Activated effector memory CD4-positive, alpha-beta T cell treated with Interleukin-2 at 50 U/mL for 16 hours (primary cell): Measurements from ENCODE around the gene NGEF.
A peak's percentile ranks its signal among the peaks of the same experiment; 100 is the strongest.
"Not testable (repeated sequence)": the region's sequence is repeated elsewhere in the genome, so short reads cannot be mapped to it uniquely, and the experiment has no call there.

Source experiments
- DNase-seq: peaks from one replicate; pipeline ENCODE4 v3.0.0-alpha.2; 2020

Gene NGEF, protein sequence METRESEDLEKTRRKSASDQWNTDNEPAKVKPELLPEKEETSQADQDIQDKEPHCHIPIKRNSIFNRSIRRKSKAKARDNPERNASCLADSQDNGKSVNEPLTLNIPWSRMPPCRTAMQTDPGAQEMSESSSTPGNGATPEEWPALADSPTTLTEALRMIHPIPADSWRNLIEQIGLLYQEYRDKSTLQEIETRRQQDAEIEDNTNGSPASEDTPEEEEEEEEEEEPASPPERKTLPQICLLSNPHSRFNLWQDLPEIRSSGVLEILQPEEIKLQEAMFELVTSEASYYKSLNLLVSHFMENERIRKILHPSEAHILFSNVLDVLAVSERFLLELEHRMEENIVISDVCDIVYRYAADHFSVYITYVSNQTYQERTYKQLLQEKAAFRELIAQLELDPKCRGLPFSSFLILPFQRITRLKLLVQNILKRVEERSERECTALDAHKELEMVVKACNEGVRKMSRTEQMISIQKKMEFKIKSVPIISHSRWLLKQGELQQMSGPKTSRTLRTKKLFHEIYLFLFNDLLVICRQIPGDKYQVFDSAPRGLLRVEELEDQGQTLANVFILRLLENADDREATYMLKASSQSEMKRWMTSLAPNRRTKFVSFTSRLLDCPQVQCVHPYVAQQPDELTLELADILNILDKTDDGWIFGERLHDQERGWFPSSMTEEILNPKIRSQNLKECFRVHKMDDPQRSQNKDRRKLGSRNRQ

DNA sequence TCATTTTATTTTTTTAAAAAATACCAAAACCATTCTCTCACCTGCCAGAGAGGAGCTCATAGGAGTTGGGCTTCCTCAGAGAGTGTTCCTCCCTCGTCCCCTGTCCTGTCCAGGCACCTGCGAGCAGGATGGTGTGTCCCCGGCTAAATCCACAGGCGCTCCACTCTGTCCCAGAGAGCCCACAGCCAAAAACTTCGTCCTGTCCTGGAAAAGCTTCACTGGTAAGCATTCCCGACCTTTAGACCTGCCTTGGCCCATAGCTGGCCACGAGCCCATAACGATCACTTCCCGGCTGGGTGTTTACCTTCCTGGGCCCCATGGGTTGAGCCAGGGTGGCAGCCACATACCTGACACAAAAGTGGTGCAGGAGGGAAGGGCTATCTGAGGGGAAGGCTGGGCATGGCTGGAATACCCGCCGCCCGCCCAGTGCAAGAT is at the start of gene NGEF:
Gene NGEF, minus strand, starts transcription at position 230 of the 435 bp plus-strand sequence. CDS start 38,366 bp downstream, outside the sequence.
- no peak for DNase-seq

DNA sequence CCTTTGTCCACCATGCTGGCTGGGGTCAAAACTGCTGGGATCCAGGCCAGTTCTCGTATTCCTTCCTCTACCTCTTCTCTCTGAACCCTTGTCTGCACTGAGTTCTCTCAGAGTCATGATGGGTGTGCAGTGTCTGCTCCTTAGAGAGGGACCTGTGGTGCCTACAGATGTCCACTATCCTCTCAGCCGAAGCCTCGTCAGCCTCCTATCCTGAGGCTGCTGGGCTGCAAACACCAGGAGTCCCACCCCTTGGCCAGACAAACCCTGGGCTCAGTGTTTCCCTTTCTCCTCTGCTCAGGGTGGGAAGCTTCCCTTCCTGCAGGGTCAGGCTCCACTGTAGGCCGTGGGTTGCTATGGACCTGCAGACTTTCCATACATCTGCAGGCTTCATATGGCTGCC is 49.4 kb upstream of the NGEF start:
- no peak for DNase-seq

DNA sequence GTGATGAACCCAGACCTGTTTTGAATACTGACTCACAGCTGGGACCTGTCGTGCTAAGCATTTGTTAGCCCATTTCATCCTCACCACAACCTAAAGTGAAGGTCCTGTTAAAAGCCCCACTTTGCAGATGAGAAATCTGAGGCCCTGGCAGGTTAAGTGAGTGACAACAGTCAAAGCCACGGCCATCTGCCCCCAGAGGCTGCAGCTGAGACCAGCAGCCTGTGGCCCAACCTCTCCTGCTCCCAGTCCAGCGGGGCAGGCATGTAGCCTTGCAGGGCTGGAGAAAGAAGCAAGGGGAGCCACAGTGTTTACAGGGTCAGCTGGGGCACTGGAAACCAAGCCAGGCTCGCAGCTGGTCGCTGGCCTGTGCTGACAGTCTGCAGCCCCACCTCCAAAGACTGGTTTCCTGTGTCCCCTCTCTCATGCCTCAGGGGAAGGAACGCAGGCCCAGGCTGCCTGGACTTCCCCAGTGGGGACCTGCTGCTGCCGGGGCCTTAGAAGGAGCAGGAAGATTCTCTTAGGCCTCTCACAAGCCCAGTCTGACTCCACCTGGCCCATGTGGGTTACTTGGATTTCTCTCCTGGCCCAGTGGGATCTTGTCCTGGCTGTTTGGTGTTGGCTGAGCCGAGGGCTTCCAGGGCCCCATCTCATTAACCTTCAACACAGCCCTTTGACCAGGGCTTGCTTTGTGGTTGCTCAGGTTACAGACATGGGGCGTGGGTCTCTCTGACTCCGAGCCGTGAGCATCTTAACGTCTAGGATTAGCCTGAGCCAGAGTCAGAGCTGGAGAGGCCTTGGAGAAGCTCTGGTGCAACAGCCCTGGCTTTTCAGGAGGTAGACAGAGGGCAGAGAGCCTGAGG is 48.8 kb upstream of the NGEF start:
- peak; percentile 28 for DNase-seq

DNA sequence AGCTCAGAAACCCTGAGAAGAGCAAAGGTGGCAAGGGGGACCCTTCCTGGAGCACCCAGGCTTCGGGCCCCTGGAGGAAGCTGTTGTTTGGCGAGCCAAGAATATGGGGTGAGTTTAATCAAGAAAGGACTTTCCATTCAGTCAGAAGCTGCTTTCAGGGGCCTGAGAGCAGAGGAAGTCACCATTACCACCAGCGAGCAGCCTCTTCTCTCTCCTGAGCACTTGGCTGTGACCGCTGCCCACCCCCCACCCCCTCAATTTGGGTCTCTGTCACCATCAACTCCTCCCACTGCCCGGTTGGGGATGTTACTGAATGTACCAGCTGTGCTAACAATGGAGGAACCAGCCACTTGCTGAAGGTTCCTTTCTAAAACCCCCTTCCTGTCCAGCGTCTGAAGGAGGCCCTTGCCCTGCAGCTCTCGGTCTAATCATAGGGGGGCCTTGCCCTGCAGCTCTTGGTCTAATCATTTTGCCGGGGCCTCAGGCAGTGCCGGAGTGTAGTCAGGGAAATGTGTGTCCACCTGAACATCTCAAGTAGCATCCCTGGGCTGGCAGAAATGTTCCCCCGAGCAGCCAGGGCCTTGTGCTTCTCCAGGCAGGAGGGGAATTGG is 48.0 kb upstream of the NGEF start:
- no peak for DNase-seq

DNA sequence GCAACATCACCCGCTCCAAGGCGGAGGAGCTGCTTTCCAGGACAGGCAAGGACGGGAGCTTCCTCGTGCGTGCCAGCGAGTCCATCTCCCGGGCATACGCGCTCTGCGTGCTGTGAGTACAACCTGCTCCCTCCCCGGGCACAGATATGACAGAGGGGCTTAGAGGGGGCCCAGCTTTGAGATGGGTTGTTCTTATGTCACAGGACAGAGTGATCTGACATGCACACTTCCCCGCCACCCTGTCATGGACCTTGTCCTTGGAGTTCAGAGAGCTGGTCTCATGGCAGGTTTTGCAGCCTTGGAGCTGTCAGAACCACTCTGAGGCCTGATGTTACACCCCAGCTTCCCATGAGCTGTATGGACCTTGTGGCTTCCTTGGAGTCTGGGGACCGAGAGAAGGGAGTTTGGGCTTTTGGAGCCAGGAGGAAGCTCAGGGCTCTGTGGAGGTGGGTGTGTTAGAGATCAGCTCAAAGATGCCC is 47.5 kb upstream of the NGEF start:
- DNase-seq = no peak

DNA sequence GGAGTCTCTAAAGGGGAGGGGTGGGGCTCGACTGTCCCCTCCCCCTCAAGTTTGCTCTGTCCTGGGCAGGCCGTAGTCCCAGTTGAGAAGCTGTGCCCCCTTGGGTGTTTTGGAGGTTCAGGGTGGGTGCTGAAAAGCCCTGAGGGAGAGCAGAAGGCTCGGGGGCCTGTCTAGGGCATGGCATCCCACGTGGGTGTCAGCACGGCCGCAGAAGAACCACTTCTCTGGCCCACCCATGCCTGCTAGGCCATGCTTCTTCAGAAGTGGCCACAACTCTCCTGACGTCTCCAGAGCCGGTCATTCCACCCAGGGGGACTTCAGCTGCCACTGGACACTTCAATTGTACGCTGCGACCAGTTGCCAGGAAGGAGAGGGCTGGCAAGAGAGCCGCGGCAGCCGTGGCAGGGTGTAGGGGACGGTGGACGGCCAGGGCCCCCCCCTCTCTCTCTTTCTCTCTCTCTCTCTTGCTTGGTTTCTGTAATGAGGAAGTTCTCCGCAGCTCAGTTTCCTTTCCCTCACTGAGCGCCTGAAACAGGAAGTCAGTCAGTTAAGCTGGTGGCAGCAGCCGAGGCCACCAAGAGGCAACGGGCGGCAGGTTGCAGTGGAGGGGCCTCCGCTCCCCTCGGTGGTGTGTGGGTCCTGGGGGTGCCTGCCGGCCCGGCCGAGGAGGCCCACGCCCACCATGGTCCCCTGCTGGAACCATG is 46.9 kb upstream of the NGEF start, which contains the start of gene INPP5D:
Gene INPP5D, plus strand, starts transcription at position 546 of the 704 bp plus-strand sequence. Its CDS starts 137 bp downstream, at position 683.
- peak; percentile 67 for DNase-seq

DNA sequence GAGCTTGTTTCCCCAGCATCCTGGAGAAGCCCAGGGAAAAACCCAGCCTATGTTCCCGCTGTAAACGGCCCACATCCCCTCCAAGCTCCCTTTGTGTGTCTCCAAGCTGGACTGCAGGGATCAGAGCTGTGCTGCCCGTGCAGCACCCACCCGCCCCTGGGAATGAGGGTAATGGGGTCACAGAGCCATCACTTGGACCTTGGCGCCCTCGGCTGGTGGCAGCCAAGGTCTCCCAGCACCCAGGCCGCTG is 46.4 kb upstream of the NGEF start:
- DNase-seq = no peak

DNA sequence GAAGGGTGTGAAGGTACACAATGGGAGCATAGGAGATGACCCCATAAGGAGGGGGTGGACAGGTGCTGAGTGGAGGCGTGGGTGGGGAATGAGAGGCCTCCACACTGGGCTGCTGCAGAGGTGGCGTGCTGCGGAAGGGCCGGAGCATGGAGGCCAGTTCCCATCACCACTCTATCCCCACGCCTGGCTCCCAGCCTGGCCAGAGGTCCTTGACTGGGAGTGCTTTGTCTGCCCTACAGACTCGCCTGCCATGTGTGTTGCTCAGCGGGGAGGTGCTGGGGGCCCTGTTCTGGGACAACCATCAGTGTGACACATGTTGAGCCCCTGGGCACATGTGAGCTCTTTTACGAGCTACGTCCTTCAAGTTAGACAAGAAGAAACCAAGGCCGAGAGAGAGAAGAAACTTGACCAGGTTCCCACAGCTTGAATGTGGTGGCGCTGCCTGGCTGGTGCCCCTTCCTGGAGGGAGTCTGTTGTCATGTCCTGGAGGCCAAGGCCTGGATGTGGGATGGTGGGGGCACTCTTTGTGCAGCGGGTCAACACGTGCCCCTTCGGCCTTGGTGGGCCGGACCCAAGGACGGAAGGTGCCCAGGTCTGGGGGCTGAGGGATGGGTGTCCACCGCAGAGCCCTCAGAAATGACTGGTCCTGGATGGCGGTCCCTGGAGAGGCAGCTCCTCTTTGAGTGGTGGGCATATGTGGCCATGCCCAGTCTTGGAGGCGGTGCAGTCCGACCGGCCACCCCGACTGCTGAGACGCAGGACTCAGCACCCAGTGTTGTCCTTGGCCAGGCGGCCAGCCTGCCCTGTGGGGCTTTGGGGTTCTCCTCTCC is 45.9 kb upstream of the NGEF start:
- no peak for DNase-seq

DNA sequence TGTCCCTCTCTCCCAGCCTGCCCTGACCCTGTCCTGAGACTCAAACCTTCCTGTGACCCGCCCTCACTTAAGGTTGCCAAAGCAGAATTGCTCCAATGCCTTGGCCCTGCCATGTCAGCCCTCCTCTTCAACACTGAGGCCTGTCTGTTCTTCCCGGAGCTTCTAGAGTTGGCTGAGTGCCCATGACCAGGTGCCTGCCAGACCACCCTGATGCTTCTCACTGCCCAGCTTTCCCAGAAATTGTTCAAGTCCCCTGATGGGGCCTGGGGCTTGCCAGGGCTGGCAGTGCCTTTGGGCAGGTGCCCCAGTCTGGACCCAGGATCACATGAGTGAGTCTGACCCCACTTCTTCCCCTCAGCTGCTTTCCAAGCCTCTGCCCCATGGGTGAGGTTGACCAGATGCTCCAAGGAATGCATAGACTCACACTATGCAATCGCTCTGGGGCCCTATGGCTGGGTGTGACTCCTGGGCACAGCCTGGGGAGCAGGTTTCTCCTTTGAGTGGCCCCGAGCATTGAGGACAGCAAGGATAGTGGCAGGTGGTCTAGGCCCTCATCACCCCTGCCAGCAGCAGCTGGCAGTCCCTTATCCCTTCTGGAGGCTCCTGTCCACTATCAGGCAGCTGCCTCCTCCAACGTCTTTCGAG is 44.0 kb upstream of the NGEF start:
- no peak for DNase-seq

DNA sequence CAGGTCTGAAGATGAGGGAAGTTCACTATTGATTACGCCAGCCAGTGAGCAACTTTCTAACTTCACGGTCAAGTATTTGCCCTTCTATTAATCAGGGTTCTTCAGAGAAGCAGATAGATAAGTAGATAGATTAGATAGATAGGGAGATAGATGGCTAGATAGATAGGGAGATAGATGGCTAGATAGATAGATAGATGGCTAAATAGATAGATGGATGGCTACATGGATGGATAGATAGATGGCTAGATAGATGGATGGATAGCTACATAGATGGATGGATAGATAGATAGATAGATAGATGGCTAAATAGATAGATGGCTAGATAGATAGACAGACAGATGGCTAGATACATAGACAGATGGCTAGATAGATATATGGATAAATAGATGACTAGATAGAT is 42.3 kb upstream of the NGEF start:
- no peak for DNase-seq

DNA sequence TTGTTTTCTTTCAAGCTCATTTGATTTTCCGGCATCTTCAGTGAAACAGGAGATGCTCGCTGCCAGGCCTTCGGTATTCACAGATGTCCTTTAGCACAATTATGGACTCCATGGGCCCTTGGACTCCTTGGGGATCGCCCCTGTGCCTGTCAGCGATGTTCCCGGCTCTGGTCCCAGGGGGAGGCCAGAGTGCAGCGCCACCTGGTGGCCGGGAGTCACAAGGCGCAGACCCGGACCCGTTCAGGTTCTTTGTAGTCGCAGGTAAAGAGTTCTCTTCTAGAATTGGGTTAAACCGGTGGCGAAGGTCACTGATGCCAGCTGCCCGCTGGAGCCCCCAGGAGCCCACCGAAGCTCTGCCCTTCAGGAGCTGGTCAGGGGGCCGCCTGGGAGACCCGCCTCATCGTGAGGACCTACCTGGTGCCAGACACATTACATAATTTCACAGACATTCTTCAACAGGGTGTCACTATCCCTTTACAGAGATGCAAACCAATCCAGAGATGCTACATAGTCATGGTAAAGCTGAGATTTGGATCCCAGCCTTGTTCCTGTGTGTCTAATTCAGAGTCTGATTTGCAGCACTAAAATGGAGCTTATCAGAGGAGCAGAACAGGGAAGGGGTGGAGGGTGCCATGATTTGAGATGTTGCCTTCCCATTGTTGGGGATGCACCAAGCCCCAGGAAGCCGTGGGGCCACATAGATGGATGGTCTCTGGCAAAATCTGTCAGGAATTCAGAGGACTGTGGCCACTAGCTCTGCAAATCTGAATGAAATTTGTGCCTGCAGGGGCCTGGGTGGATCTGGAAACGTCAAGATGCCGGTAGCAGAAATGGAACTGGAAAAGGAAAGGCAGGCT is 41.1 kb upstream of the NGEF start:
- DNase-seq = peak; percentile 41

DNA sequence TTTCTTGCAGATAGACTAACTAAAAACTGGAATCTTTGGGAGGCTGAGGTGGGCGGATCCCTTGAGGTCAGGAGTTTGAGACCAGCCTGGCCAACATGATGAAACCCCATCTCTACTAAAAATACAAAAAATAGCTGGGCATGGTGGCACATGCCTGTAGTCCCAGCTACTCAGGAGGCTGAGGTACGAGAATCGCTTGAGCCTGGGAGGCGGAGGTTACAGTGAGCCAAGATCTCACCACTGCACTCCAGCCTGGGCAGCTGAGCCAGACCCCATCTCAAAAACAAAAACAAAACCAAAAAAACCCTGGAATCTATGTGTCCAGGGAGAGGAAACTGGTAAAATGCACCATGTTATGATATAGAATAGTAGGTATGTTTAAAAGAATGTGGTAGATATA is 39.5 kb upstream of the NGEF start:
- DNase-seq = not testable (repeated sequence)

DNA sequence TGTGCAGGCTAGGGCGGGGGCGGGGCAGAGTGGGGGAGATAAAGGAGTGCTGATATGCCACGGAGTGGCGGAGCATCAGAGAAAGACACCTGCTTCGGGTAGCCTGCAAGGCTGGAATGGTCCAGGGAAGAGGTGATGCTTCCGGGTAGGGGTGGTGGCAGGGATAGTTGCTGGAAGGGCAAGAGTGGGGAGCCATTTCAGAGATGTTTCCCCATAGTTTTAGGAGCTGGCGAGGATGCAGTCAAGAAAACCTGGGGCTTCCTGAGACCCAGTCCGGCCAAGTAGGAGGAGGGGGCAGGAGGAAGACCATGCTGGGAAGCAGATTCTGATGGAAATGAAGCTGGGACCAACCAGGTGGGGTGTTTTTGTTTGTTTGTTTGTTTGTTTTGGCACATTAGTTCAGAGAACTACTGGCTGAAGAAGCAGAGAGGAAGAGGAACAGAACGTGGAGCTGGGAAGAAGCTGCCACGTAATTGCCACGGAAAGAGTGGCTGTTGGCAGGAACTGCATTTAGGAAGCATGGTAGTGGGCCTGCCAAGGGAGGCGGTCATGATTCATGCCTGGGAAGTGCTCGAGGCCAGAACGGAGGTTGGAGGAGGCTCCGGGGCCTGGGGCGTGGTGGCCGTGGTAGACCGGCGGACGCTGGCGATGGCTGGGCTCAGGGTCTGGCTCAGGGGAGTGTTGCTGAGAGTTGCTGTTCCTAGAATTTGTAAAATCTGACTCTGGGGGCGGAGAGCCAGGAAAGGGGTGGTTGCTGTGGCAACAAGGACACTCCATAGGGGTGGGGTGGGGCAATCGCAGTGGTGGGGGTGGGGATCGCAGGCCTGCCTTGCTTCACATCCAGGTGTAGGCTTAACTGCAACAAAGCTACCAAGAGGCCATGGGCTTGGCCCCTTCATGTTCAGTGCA is 38.4 kb upstream of the NGEF start:
- no peak for DNase-seq

DNA sequence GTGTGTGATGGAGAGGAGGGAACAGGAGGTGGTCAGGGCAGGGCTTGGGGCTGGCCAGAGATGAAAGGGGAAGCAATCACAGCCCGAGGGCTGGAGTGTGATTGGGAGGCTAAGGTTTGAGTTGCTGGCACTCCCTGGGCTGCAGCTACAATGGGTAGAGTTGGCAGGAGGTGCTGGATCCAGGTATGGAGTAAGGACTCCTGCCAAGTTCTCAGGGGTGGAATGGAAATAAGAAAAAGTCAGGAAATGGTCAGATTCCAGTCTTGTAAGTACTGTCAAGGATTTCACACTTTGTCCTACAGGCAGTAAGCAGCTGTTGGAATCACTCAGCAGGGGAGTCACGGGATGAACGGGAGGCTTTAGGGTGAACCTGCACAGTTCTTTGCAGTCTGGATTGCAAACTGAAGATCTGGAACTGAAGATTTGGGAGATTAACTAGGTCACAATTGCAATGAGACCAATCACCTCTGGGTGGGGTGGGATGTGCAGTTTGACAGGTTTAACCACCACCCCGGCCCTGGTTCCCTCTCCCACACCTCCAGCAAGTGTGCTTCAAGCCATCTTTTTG is 36.2 kb upstream of the NGEF start:
- no peak for DNase-seq

DNA sequence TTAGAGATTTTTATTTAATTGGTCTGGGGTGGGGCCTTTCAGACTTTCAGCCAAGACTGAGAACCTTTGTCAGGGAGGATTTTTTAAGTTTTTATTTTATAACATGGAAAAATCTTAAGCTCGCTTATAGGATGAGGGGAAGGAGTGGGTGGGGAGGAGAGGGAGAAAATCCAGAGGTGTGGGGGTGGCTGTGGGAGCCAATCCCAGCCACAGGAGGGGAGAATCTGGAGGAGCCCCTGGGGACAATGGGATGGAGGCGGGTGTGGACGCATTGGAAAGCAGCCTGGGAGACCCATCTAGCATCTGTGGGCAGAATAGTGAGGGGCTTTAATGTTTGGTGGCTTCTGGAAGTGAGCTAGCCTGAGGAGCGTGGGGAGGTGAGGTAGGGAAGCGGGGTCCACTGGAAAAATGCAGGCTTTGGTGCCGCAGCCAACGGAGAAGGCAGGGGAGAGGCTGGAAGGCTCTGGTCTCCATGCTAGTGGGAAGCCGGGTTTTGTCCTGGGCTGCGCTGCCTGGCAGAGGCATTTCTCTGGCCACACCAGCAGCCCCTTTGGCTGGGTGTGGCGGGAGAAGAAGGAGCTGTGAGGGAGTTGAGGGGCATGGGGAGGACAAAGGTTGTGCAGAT is 35.6 kb upstream of the NGEF start:
- DNase-seq = no peak

DNA sequence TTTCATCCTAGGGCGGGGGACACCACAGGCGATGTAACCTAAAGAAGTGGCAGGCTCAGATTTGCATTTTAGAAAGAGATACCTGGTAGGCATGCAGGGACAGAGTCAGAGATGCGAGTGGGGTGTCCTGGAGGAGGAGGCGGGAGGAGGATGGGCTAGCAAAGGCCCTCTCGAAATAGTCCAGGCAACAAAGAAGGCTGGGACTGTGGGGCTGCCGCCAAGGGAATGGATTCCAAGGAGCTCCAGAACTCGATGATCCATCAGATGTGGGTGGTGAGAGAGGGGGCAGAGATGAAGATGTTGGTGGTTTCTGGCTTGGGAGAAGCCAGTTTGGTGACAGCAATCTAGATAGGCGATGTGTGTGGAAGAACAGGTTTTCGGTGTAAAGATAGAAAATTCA is 34.6 kb upstream of the NGEF start:
- no peak for DNase-seq

DNA sequence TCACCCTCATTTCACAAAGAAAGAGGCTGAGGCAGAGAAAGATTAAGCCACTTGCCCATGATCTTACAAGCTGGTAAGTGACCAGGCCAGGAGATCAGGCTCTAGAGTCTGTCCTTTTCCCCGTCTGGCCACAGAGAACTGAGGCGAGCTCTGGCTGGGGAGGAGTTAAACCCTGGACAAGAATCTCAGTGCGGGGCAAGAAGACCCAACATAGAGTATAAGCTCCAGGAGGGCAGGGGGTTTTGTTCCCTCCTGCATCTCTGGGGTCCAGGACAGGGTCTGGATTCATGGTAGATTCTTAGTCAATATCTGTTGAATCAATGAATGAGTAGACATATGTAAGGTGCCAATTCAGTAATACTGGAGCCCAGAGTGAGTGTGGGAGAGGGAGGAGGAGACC is 34.1 kb upstream of the NGEF start:
- DNase-seq = no peak
